Measurements from ENCODE around the gene DGUOK.

The DGUOK gene

DNA sequence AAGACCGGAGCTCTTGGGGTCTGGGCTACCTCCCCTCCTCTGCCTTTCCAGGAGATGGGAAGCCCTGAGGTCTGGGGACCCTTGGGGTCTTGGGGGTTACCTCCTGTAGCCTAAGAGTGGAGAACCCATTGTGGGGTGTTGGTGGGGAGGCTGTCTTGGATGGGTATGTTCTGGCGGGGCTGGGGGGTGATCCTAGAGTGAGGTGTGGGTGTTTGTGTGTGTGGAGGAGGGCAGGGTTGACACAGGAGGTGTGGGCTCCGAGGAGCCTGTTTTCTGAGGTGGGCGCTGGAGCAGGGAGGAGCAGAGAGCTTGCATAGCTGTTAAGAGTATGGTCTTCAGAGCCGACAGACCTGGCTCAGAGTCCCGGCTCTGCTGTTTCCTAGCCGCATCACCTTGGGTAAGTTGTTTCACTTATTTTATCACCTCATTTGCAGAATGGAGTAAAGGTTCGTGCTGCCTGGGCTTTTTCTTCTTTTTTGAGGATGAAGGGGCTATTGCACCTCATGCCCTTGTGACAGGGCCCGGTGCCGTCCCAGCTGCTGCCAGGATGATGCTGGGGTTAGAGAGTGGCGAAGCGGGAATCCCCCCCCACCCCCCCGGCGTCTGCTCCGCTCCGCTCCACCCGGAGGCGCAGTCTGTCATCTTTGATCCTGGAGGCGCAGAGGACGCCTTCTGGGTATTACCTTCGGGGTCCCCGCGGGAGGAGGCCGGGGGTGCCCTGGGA, 75.3 kb downstream of the DGUOK start:
- TF ChIP-seq, protein P1, sequence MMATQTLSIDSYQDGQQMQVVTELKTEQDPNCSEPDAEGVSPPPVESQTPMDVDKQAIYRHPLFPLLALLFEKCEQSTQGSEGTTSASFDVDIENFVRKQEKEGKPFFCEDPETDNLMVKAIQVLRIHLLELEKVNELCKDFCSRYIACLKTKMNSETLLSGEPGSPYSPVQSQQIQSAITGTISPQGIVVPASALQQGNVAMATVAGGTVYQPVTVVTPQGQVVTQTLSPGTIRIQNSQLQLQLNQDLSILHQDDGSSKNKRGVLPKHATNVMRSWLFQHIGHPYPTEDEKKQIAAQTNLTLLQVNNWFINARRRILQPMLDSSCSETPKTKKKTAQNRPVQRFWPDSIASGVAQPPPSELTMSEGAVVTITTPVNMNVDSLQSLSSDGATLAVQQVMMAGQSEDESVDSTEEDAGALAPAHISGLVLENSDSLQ (IDR thresholded peaks at IDR 0.05): no peak
- TF ChIP-seq LEF1 (IDR thresholded peaks at IDR 0.05; ENCODE audit: borderline replicate concordance) (no peak), SP1 (IDR thresholded peaks at IDR 0.05) (no peak), HDGF (IDR thresholded peaks at IDR 0.05; ENCODE audit: borderline replicate concordance) (no peak), L3MBTL2 (conservative IDR thresholded peaks at IDR 0.05) (no peak), ARNT (IDR thresholded peaks at IDR 0.05) (no peak), CTBP1 (IDR thresholded peaks at IDR 0.05; ENCODE audit: borderline replicate concordance) (no peak), ELF4 (IDR thresholded peaks at IDR 0.05) (no peak), NFRKB (IDR thresholded peaks at IDR 0.05) (no peak), BHLHE40 (IDR thresholded peaks at IDR 0.05; ENCODE audit: borderline replicate concordance) (no peak), TARDBP (IDR thresholded peaks at IDR 0.05) (no peak), ZNF384 (IDR thresholded peaks at IDR 0.05) (no peak), FOXM1 (IDR thresholded peaks at IDR 0.05; ENCODE audit: borderline replicate concordance) (no peak), FOXK2 (IDR thresholded peaks at IDR 0.05) (no peak), FOXA1 (IDR thresholded peaks at IDR 0.05) (no peak), SUZ12 (IDR thresholded peaks at IDR 0.05) (no peak)
- ChIA-PET POLR2A (interaction anchor here (1.0 to 2.3 kb wide), 2 partner anchors 15 to 118 kb away, joined by 5 to 7 read pairs; no protein-coding TSS in a partner anchor), CTCF (interaction anchor here (0.7 kb wide), 1 partner anchor 128 kb away, joined by 4 read pairs; no protein-coding TSS in a partner anchor)
- DNase-seq (ENCODE audit: extremely low spot score): no peak

GRCh38 chr2:74002505-74003421, 76.1 kb downstream of the DGUOK start:
- peak; percentile 90 for DNase-seq (ENCODE audit: extremely low spot score)
- ChIA-PET POLR2A (no interaction called here), CTCF (interaction anchor here (0.7 kb wide), 1 partner anchor 129 kb away, joined by 4 read pairs; no protein-coding TSS in a partner anchor)
- TF ChIP-seq, protein P1 (IDR thresholded peaks at IDR 0.05): no peak
- TF ChIP-seq BHLHE40 (IDR thresholded peaks at IDR 0.05; ENCODE audit: borderline replicate concordance): no peak
- 0 out of 2 replicates have a peak, but pooled peaks have one; percentile 23 for TF ChIP-seq LEF1 (IDR thresholded peaks at IDR 0.05; ENCODE audit: borderline replicate concordance)
- TF ChIP-seq SP1 (IDR thresholded peaks at IDR 0.05): no peak
- peak; percentile 69; the same call in 1 of the 2 replicates for TF ChIP-seq FOXM1 (IDR thresholded peaks at IDR 0.05; ENCODE audit: borderline replicate concordance)
- TF ChIP-seq ARNT (IDR thresholded peaks at IDR 0.05): no peak

DNA sequence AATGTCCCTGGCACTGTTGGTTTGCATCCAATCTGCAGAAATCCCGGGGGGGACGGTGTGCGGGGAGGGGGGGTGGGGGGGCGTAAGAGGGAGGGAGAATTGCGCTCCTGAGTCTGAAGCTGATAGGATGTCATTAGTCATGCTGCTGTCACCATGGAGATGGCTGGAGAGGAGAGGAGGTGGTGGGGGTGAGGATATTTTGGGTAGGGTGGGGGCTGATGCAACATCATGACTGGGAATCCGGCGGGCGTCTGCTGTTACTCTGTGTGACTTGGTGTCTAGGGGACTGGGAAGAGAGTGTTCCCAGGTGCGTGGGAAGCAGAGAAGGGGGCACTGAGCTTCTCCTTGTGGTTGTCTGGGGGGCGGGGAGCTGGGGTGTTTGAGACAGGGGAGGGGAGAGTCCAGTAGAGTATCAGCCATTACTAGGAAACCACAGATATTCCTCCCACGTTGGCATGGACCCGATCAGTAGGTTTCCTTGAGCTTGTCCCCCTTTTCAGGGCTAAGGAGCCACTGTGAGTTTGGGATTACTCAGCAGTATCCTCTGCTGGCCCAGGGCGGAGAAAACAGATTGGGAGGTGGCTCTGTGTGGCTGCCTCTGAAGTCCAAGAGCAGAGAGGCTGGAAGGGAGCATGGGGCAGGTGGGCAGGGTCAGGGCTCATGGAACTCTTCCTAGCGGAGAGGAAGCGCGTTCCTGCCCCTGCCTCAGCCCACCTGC, 77.0 kb downstream of the DGUOK start:
- POLR2A ChIA-PET: no interaction called here
- CTCF ChIA-PET: no interaction called here
- DNase-seq (ENCODE audit: extremely low spot score): no peak
- TF ChIP-seq SUZ12 (IDR thresholded peaks at IDR 0.05): no peak
- TF ChIP-seq ZNF384 (IDR thresholded peaks at IDR 0.05): no peak
- no peak for TF ChIP-seq FOXK2 (IDR thresholded peaks at IDR 0.05)
- TF ChIP-seq HDGF (IDR thresholded peaks at IDR 0.05; ENCODE audit: borderline replicate concordance): no peak

- DNase-seq (ENCODE audit: extremely low spot score): no peak
- TF ChIP-seq FOXA1 (IDR thresholded peaks at IDR 0.05): no peak
- no peak for TF ChIP-seq SP1 (IDR thresholded peaks at IDR 0.05)
- no peak for TF ChIP-seq LEF1 (IDR thresholded peaks at IDR 0.05; ENCODE audit: borderline replicate concordance)
- TF ChIP-seq CTBP1 (IDR thresholded peaks at IDR 0.05; ENCODE audit: borderline replicate concordance): no peak
- TF ChIP-seq, protein P1 (IDR thresholded peaks at IDR 0.05): no peak
- no peak for TF ChIP-seq FOXK2 (IDR thresholded peaks at IDR 0.05)
- no peak for TF ChIP-seq L3MBTL2 (conservative IDR thresholded peaks at IDR 0.05)
- TF ChIP-seq ELF4 (IDR thresholded peaks at IDR 0.05): no peak
- TF ChIP-seq ARNT (IDR thresholded peaks at IDR 0.05): no peak
- no peak for TF ChIP-seq BHLHE40 (IDR thresholded peaks at IDR 0.05; ENCODE audit: borderline replicate concordance)
- TF ChIP-seq HDGF (IDR thresholded peaks at IDR 0.05; ENCODE audit: borderline replicate concordance): no peak
- no peak for TF ChIP-seq TARDBP (IDR thresholded peaks at IDR 0.05)
- TF ChIP-seq FOXM1 (IDR thresholded peaks at IDR 0.05; ENCODE audit: borderline replicate concordance): no peak
- no peak for TF ChIP-seq ZNF384 (IDR thresholded peaks at IDR 0.05)
- no peak for TF ChIP-seq NFRKB (IDR thresholded peaks at IDR 0.05)
- no peak for TF ChIP-seq SUZ12 (IDR thresholded peaks at IDR 0.05)
- CTCF ChIA-PET: no interaction called here
- POLR2A ChIA-PET: no interaction called here
Observed at GRCh38 chr2:74004212-74005182, 77.8 kb downstream of the DGUOK start.
